ENCODE results near the gene GPR153.

DNA sequence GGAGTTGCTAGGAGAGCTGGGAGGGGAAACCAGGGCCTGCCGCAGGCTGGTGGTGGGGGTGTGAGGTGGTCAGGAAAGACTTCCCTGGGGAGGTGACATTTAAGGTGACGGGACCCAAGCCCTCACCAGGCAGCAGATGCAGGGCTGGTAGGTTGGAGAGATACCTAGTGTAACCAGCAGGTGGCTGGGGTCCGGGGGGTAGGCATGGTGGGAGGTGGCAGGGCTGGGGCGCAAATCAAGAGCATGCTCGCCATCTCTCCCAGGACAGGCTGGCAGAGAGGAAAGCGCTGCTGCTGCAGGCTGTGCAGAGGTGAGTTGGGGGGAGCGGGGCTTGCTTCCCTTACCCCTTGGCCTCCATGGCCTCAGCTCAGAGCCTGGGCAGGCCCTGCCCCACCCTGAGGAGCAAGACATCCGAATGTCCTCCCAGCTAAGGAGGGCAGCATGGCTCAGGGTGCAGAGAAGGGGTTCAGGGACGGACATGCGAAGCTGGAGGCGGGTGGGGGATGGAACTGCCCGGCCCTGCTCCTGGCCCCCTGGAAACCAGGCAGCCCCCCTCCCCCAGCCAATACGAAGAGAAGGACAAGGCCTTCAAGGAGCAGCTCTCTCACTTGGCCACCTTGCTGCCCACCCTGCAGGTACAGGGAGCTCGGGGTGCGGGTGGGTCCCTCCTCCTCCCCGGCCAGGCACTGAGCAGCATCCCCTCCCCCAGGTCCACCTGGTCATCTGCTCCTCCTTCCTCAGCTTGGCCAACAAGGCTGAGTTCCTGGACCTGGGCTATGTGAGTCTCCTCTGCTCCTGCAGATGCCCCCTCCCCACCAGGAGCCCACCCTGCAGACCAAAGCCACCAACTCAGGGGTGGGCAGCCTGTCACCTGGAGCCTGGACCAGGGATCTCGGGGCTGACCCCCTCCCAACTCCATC, 51.0 kb downstream of the GPR153 start:
- no peak for TF ChIP-seq POLR2A (IDR thresholded peaks at IDR 0.05)
- TF ChIP-seq CTCF (IDR thresholded peaks at IDR 0.05) = no peak
